HG02678 (cell line): ENCODE data around the gene TIMP2.
"Not testable (repeated sequence)": the region's sequence is repeated elsewhere in the genome, so short reads cannot be mapped to it uniquely, and the experiment has no call there.

ENCODE experiments used
- ATAC-seq: cut with Tn5 transposase; IDR thresholded peaks from one replicate; pipeline ENCODE4 v1.9.1; 2021; ENCODE audit warnings: mild to moderate bottlenecking, moderate library complexity; ENCODE audit not compliant: unreplicated experiment

Gene TIMP2

GRCh38 chr17:78910497-78911284 lies 14.5 kb downstream of the TIMP2 start:
- ATAC-seq, result no peak

DNA sequence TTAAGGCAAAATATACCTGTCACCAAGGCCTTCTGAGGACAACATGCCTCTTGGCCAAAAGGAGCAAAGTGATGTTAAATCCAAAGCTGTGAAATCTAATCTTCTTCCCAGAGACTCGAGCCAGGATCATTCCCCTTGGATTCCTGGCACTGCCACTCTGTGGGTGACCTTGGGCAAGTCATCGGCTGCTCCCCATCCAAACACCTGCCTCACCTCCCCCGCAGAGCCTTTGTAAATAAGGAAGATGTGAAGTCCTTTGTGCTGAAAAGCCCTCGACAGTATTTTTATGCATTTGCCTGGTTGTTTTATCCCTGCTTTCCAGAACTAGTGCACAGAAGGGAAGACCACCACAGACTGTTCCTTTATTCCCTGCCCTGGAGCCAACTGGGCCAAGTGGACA lies 16.8 kb downstream of the TIMP2 start:
- ATAC-seq, result no peak

- ATAC-seq, result no peak
These were observed 19.6 kb downstream of the TIMP2 start for GRCh38 chr17:78905541-78905940.

- ATAC-seq, result no peak
These were observed 20.1 kb downstream of the TIMP2 start for GRCh38 chr17:78905116-78905515.

GRCh38 chr17:78904371-78904770 lies 20.8 kb downstream of the TIMP2 start:
- ATAC-seq, result no peak

- no peak for ATAC-seq
These were observed 21.9 kb downstream of the TIMP2 start, which contains the start of gene CEP295NL for GRCh38 chr17:78903101-78903779. TSS of gene CEP295NL (minus strand) at chr17:78903201. CDS start at chr17:78901828, 1,373 bp downstream.

DNA sequence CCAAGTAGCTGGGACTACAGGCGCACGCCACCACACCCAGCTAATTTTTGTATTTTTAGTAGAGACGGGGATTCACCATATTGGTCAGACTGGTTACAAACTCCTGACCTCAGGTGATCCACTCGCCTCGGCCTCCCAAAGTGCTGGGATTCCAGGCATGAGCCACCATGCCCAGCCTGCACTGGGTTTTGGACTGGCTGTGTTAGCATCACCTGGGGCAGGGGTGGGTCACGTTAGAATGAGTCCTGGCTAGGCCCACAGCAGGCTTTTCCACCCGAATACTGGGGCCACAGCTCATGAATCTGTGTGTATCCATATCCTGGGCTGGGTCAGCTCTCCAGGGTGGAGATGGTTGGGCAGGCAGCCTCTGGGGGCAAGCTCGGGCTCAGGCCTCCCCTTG lies 23.0 kb downstream of the TIMP2 start:
- not testable (repeated sequence) for ATAC-seq

GRCh38 chr17:78901806-78902205 lies 23.4 kb downstream of the TIMP2 start:
- no peak for ATAC-seq

DNA sequence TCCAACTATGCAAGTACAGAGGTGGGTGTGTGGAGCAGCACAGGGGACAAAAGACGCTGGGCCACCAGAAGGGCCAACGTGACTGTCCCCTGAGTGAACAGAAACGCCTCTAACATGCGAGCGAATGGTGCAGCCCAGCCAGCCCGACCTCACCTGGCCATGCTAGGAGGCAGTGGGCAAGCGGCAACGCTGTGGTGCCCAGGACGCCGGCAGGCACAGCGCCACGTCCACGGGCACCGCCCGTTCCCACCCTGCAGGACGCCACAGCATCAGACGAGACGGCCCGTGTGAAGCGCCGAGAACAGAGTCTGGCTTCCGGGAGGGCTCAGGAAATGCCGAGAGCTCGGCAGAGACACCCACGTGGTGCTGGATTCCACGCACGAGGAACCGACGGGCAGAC lies 24.4 kb downstream of the TIMP2 start:
- ATAC-seq, result no peak

DNA sequence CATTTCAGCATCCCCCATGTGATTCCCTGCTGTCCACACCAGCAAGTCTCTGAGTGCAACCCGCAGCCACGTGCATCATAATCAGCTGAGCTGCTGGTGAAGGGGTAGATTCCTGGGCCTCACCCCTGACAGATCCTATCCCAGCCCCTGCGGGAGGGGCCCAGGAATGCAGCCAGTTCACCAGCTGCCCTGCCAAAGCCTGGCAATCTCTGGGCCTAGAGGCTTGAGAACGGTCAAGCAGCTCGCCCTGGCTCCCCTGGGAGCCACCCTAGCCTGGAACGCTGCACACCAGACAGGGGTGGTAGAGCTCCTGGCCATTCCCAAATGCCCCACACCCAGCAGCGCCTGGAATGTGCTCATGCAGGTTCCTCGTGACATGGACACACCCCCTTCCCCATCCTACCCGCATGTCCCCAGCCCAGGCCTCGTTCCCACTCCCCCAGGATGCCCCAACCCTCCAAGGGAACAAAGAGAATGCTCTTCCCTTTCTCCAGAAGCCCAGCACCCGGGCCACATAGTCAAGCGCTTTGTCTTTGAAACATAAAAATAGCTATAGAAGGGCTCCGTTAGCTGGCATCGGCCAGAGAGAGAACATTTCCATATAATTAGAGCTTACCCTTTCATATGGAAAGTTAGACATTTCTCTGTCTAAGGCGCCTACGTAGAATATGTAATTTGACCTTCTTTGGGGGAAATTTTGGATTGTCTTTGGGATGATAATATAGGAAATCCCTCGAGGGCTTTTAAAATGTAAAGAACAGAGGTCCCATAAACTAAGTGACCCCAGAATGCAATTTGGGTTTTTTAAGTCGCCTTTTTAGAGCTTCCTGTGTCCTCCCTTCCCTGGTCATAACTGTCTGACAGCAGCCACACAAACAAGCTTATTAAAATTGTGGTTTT lies 25.6 kb downstream of the TIMP2 start:
- ATAC-seq, result no peak

DNA sequence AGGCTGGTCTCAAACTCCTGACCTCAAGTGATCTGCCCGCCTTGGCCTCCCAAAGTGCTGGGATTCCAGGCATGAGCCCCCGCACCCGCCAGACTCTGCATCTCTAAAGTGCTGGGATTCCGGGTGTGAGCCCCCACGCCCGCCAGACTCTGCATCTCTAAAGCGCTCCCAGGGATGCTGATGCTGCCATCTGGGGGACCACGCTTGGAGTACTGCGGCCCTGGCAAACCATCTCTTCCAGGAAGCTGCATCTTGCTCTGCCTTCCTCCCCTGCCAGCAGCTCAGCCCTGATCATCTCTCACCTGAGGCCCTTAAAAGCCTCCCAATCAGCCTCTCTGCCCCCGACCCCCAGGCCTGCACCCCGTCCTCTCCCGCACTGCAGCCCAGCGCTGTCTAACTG lies 26.2 kb downstream of the TIMP2 start:
- no peak for ATAC-seq

GRCh38 chr17:78898075-78898836 lies 26.9 kb downstream of the TIMP2 start:
- ATAC-seq, result no peak

GRCh38 chr17:78897664-78898047 lies 27.5 kb downstream of the TIMP2 start:
- ATAC-seq, result no peak

- no peak for ATAC-seq
These were observed 28.1 kb downstream of the TIMP2 start for GRCh38 chr17:78896834-78897663.

GRCh38 chr17:78896091-78896833 lies 28.9 kb downstream of the TIMP2 start:
- no peak for ATAC-seq

GRCh38 chr17:78895322-78895721 lies 29.9 kb downstream of the TIMP2 start:
- ATAC-seq, result no peak

DNA sequence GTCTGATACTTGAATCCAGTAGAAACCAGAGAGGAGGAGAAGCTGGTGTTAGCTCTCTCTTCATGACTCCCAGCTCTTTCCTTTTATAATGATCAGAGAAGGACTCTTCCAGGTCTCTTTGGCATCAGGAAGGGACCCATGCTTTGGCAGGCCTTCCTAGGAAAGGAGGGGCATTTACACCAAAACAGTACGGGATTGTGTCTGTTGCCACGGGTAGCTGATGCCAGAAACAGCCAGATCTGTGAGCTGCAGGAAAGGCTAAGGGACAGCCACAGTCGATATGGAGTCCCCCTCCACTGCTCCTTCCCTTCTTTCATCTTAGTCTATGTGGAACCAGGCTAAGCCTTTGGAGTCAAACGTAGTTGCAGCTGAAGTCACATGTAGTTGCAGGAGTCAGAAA lies 31.5 kb downstream of the TIMP2 start:
- ATAC-seq, result no peak

DNA sequence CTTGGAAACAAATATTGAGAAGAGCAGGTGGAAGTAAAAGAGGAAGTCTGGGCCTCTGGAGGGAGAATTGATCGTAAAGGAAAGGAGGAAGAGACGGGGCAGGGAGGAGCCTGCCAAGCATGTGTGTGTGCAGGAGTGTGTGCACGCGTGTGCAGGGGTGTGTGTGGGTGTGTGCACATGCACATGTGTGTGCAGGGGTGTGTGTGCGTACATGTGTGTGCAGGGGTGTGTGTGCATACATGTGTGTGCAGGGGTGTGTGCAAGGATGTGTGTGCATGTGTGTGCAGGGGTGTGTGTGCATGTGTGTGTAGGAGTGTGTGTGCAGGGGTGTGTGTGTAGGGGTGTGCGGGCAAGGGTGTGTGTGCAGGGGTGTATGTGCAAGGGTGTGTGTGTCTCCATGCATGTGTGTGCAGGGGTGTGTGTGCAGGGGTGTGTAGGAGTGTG lies 32.2 kb downstream of the TIMP2 start:
- no peak for ATAC-seq

DNA sequence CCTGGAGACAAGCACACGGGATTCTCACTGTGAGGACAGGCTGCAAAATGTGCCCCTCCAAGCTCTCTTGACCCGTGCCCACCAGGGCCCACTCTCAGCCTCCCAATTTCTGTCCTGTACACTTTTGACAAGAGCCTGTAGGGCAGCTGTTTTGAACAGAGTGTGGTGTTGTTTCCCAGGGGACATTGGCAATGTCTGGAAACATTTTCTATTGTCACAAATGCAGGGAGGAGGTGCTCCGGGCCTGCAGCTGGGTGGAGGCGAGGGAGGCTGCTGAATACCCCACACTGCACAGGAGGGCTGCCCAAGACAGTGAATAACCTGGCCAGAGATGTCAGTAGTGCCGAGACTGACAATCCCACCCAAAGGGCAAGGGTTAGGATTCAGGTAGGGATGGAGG lies 32.7 kb downstream of the TIMP2 start:
- no peak for ATAC-seq
